Kidney (tissue), 14 donors: ENCODE results near the gene VTA1. TPM values are rescaled to one million over a fixed set of nuclear protein-coding genes. Genes with fewer than 3 reads are reported as not detected.

ENCODE experiments used
- DNase-seq, 5 donors: peaks; one replicate each; pipeline ENCODE4 v3.0.0-alpha.2; 2013 to 2020
- FAIRE-seq: peaks from 2 replicates; lab custom pipeline; 2012; peaks lifted over from hg19 to GRCh38; lab: Jason Lieb, UNC
- H3K27ac ChIP-seq, 2 donors: one replicate each; pipeline ENCODE4 v1.7.0; 2013; ENCODE audit warnings: low read depth in 2 of 2, low read length in 2 of 2, inconsistent platforms in 1 of 2
- H3K27me3 ChIP-seq: one replicate; pipeline ENCODE4 v1.7.1; 2013; ENCODE audit warnings: low read length, inconsistent platforms; ENCODE audit not compliant: control insufficient read depth, insufficient read depth
- H3K36me3 ChIP-seq, 3 donors: one replicate each; pipeline versions ENCODE4 v1.7.0 to v1.7.1; 2013; ENCODE audit warnings: low read length in 3 of 3, control low read depth in 1 of 3, inconsistent platforms in 1 of 3; ENCODE audit not compliant: insufficient read depth in 3 of 3, control insufficient read depth in 2 of 3
- H3K4me1 ChIP-seq, 3 donors: one replicate each; pipeline versions ENCODE4 v1.7.0 to v1.7.1; 2013; ENCODE audit warnings: low read length in 3 of 3, inconsistent platforms in 1 of 3, low read depth in 1 of 3; ENCODE audit not compliant: control insufficient read depth in 2 of 3, insufficient read depth in 2 of 3
- H3K4me3 ChIP-seq, 3 donors: one replicate each; pipeline versions ENCODE4 v1.7.0 to v1.8.1; 2013; ENCODE audit warnings: low read length in 3 of 3, control low read depth in 1 of 3, inconsistent platforms in 1 of 3
- H3K9ac ChIP-seq, 3 donors: one replicate each; pipeline versions ENCODE4 v1.7.0 to v1.7.1; 2013; ENCODE audit warnings: low read length in 3 of 3, control low read depth in 1 of 3, inconsistent platforms in 1 of 3
- H3K9me3 ChIP-seq, 3 donors: one replicate each; pipeline versions ENCODE4 v1.7.0 to v1.7.1; 2013; ENCODE audit warnings: low read length in 3 of 3, control low read depth in 1 of 3, inconsistent platforms in 1 of 3; ENCODE audit not compliant: control insufficient read depth in 2 of 3, insufficient read depth in 1 of 3
- intact Hi-C: fragments of 100-400 bp; cut with DNase I; formaldehyde crosslinking; loops from one replicate; pipeline ENCODE4 v1.11.1; 2022
- polyA plus RNA-seq: library from polyadenylated mRNA; stranded (reverse); fragments of 350-450 nt; fragmentation: Illumina TruSeq; extraction: RNeasy Lipid Tissue Mini Kit (QIAGEN cat#74804); gene quantifications from one replicate; pipeline ENCODE4 v1.2.3, GENCODE V29; 2014; ENCODE audit warnings: low read depth, low replicate concordance; ENCODE audit not compliant: insufficient read depth
- total RNA-seq: library from RNA; stranded (reverse); fragmentation: NEBNext Ultra II Directional; extraction: Animal tissue kit (Norgen Biotek cat#: 25700); gene quantifications from one replicate; pipeline ENCODE4 v1.2.1, GENCODE V29; 2021
- TF ChIP-seq, protein P1 (sequence below): IDR thresholded peaks from 3 replicates; pipeline ENCODE4 v1.5.1; 2012; ENCODE audit warnings: mild to moderate bottlenecking, moderate library complexity, borderline replicate concordance; ENCODE audit not compliant: insufficient read depth; ENCODE audit errors: extremely low read depth
- donor health status: control.
- donor health status: control.
- donor health status: control.
- donor health status: control.
- donor health status: control.
- donor health status: DM: yes; HTN: yes; CAD: no.
- donor health status: Normal renal cell carcinoma (clear cell type).

VTA1 gene
- total and polyA plus RNA-seq, 2 donors from 2014 or later: 32.9 to 37.2 TPM

- TF ChIP-seq, protein P1, sequence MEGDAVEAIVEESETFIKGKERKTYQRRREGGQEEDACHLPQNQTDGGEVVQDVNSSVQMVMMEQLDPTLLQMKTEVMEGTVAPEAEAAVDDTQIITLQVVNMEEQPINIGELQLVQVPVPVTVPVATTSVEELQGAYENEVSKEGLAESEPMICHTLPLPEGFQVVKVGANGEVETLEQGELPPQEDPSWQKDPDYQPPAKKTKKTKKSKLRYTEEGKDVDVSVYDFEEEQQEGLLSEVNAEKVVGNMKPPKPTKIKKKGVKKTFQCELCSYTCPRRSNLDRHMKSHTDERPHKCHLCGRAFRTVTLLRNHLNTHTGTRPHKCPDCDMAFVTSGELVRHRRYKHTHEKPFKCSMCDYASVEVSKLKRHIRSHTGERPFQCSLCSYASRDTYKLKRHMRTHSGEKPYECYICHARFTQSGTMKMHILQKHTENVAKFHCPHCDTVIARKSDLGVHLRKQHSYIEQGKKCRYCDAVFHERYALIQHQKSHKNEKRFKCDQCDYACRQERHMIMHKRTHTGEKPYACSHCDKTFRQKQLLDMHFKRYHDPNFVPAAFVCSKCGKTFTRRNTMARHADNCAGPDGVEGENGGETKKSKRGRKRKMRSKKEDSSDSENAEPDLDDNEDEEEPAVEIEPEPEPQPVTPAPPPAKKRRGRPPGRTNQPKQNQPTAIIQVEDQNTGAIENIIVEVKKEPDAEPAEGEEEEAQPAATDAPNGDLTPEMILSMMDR: no peak
- Histone ChIP-seq H3K36me3 (no peaks in the 10 kb centered on the region), H3K9ac (no peak overlapping the region), H3K4me3 (no peak overlapping the region), H3K27me3 (no peaks in the 10 kb centered on the region), H3K9me3 (no peaks in the 10 kb centered on the region), H3K27ac (no peak overlapping the region), H3K4me1 (no peaks in the 10 kb centered on the region)
- DNase-seq: no peak
- intact Hi-C loops: no loop called here
- FAIRE-seq: no peak
Observed at GRCh38 chr6:142271476-142271875, 124.4 kb downstream of the VTA1 start.

Other genes with a start within 250 kb of the VTA1 start
- gene GJE1, start 14.3 kb upstream of the VTA1 start, total RNA-seq: not detected
- not detected for gene GJE1, start 14.3 kb upstream of the VTA1 start, polyA plus RNA-seq
- gene NMBR, start 141 bp upstream of the VTA1 start, total RNA-seq: not detected
- not detected for gene NMBR, start 141 bp upstream of the VTA1 start, polyA plus RNA-seq
- 32.8 TPM for gene ADGRG6, start 154.7 kb downstream of the VTA1 start, total RNA-seq
- gene ADGRG6, start 154.7 kb downstream of the VTA1 start, polyA plus RNA-seq: 2.6 TPM